K562 (cell line): ENCODE data around the gene BRD7. TPM values are rescaled to one million over a fixed set of nuclear protein-coding genes. Genes with fewer than 3 reads are reported as not detected.

ENCODE experiments used
- CBFA2T2 ChIP-seq: fragments of 450-650 bp; conservative IDR thresholded peaks from 2 replicates; pipeline ENCODE4 v1.6.1; 2017; ENCODE audit warnings: mild to moderate bottlenecking
- CBFB ChIP-seq: sonication (generic); formaldehyde crosslinking; IDR thresholded peaks from 2 replicates; pipeline ENCODE4 v1.4.0; 2020; ENCODE audit warnings: mild to moderate bottlenecking, missing genetic modification reagents
- CBX2 ChIP-seq: fragments of 200-600 bp; sonication (generic); IDR thresholded peaks from one replicate; pipeline ENCODE4 v1.6.1; 2012; ENCODE audit warnings: mild to moderate bottlenecking, low read length, inconsistent platforms; ENCODE audit not compliant: insufficient read depth, poor library complexity, severe bottlenecking
- FOSL1 ChIP-seq: fragments of 200-800 bp; sonication (Bioruptor generic); conservative IDR thresholded peaks from 2 replicates; pipeline ENCODE4 v1.6.1; 2016; ENCODE audit warnings: missing genetic modification characterization, missing compliant biosample characterization
- KLF1 ChIP-seq: fragments of 450-650 bp; IDR thresholded peaks from 2 replicates; pipeline ENCODE4 v1.6.1; 2016; ENCODE audit warnings: missing genetic modification characterization, missing compliant biosample characterization
- MBD1 ChIP-seq: fragments of 250-450 bp; sonication (Bioruptor Pico); IDR thresholded peaks from 2 replicates; pipeline ENCODE4 v1.8.0; 2022; ENCODE audit warnings: inconsistent platforms
- RBM15 ChIP-seq: fragments of 200-400 bp; formaldehyde crosslinking; IDR thresholded peaks from 2 replicates; pipeline ENCODE4 v1.6.1; 2018; ENCODE audit warnings: mild to moderate bottlenecking, low read length, moderate library complexity; ENCODE audit not compliant: insufficient read depth
- SMARCE1 ChIP-seq: fragments of 450-650 bp; IDR thresholded peaks from 2 replicates; pipeline ENCODE4 v1.7.1; 2016; ENCODE audit warnings: mild to moderate bottlenecking
- TCF7 ChIP-seq: sonication (generic); IDR thresholded peaks from 2 replicates; pipeline ENCODE4 v1.6.1; 2016; ENCODE audit warnings: antibody characterized with exemption, borderline replicate concordance
- ZKSCAN8 ChIP-seq: fragments of 200-800 bp; sonication (Bioruptor generic); IDR thresholded peaks from 2 replicates; pipeline ENCODE4 v1.6.1; 2016; ENCODE audit warnings: missing genetic modification characterization, missing compliant biosample characterization
- ZNF165 ChIP-seq: fragments of 250-450 bp; sonication (Bioruptor Pico); IDR thresholded peaks from 2 replicates; pipeline ENCODE4 v1.4.0; 2020; ENCODE audit warnings: borderline replicate concordance
- ZNF41 ChIP-seq: fragments of 250-450 bp; sonication (Bioruptor Pico); conservative IDR thresholded peaks from 2 replicates; pipeline ENCODE4 v1.4.0; 2020; ENCODE audit warnings: mild to moderate bottlenecking
- polyA plus RNA-seq, 8 experiments: library from polyadenylated mRNA; depleted of rRNA in 4 of 8; stranded (reverse) in 5 of 8; unstranded in 3 of 8; fragments of >200 nt; fragmentation: Nextera tagmentation in 2 of 8; fragmentation: Illumina TruSeq in 1 of 8; extraction: Ambion mirVana in 2 of 8; extraction: Trizol in 1 of 8; gene quantifications; 2 replicates each; pipeline versions ENCODE4 v1.2.1 to v1.2.3, GENCODE V29; 2011 to 2014; ENCODE audit warnings: inconsistent platforms in 1 of 8, missing spikeins in 1 of 8
- total RNA-seq, 7 experiments: library from RNA; depleted of rRNA in 6 of 7; stranded (reverse); fragments of >200 nt in 6 of 7; fragmentation: Illumina TruSeq in 2 of 7; extraction: Trizol in 2 of 7; gene quantifications; 2 replicates each; pipeline versions ENCODE4 v1.2.1 to v1.2.3, GENCODE V29; 2011 to 2021; ENCODE audit warnings: low replicate concordance in 1 of 7
- TF ChIP-seq, protein P1 (sequence below): fragments of 450-650 bp; IDR thresholded peaks from 2 replicates; pipeline ENCODE4 v1.6.1; 2017; ENCODE audit warnings: antibody characterized with exemption
- TF ChIP-seq, protein P2 (sequence below), 3 experiments: fragments of 200-800 bp in 1 of 3; fragments of 250-450 bp in 1 of 3; fragments of 450-650 bp in 1 of 3; sonication (Bioruptor Pico) in 1 of 3; sonication (Bioruptor generic) in 1 of 3; formaldehyde crosslinking in 1 of 3; IDR thresholded peaks; 2 replicates each; pipeline versions ENCODE4 v1.6.1 to v1.8.0; 2016 to 2022; ENCODE audit warnings: mild to moderate bottlenecking in 2 of 3, missing genetic modification characterization in 2 of 3, missing compliant biosample characterization in 1 of 3, moderate library complexity in 1 of 3
- TF ChIP-seq, protein P3 (sequence below): fragments of 150-350 bp; IDR thresholded peaks from 2 replicates; pipeline ENCODE4 v1.6.1; 2014; ENCODE audit warnings: low read depth, mild to moderate bottlenecking, low read length, borderline replicate concordance

Gene BRD7
- total and polyA plus RNA-seq, 9 of the 15 experiments (the other 6 are each of a cell fraction or from before 2014, with no cell fraction given): 20.6 to 101 (median 68.7) TPM

DNA sequence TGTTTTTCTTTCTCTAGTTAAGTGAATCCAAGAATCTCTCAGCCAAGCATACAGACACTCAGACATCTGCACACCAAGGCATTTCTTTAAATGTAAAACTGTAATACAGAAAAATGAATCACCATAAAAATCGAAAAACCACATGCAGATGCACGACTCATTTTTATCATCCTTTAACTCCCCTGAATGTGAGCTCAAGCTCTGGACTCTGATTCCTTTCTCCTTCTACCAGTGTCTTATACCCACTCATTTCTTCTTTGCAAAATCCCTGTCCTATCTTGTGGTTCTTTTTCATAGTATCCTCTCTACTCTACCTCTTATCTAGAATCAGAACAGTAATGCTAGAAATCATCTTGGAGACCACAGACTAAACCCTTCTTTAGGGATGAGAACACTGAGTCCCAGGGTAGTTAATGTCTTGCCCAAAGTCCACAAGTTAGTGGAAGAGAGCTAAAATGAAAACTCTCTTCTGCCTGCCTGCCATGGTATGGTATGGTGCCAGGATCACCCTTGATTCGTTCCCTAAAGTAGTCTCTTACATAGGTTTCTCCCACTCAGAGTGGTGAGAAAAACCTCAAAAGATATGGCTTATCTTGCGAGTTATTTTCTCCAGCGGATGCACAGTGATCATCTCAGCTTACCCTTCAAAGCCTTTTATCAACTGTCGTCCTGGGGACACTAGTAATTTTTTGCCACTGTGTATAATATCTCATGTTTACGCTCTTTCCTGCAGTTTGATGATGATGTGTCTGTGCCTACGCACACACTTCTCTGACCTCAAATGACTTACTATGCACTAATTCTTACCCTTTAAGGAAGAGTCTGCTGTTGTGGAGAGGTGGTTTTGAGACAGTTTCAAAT, 30.2 kb downstream of the BRD7 start (continued):
- TF ChIP-seq CBFB (CRISPR knock-in tag) (no peak), FOSL1 (peak; percentile 47; the same call in 1 of the 2 replicates), RBM15 (no peak), CBX2 (no peak), ZKSCAN8 (CRISPR knock-in tag) (no peak), MBD1 (no peak), CBFA2T2 (peak; percentile 7; the same call in 1 of the 2 replicates), ZNF41 (no peak), TCF7 (peak; percentile 52; the same call in 1 of the 2 replicates), SMARCE1 (peak; percentile 65), KLF1 (tag) (no peak), ZNF165 (CRISPR knock-in tag) (no peak)
- TF ChIP-seq, protein P1, sequence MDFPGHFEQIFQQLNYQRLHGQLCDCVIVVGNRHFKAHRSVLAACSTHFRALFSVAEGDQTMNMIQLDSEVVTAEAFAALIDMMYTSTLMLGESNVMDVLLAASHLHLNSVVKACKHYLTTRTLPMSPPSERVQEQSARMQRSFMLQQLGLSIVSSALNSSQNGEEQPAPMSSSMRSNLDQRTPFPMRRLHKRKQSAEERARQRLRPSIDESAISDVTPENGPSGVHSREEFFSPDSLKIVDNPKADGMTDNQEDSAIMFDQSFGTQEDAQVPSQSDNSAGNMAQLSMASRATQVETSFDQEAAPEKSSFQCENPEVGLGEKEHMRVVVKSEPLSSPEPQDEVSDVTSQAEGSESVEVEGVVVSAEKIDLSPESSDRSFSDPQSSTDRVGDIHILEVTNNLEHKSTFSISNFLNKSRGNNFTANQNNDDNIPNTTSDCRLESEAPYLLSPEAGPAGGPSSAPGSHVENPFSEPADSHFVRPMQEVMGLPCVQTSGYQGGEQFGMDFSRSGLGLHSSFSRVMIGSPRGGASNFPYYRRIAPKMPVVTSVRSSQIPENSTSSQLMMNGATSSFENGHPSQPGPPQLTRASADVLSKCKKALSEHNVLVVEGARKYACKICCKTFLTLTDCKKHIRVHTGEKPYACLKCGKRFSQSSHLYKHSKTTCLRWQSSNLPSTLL: no peak
- TF ChIP-seq, protein P2, sequence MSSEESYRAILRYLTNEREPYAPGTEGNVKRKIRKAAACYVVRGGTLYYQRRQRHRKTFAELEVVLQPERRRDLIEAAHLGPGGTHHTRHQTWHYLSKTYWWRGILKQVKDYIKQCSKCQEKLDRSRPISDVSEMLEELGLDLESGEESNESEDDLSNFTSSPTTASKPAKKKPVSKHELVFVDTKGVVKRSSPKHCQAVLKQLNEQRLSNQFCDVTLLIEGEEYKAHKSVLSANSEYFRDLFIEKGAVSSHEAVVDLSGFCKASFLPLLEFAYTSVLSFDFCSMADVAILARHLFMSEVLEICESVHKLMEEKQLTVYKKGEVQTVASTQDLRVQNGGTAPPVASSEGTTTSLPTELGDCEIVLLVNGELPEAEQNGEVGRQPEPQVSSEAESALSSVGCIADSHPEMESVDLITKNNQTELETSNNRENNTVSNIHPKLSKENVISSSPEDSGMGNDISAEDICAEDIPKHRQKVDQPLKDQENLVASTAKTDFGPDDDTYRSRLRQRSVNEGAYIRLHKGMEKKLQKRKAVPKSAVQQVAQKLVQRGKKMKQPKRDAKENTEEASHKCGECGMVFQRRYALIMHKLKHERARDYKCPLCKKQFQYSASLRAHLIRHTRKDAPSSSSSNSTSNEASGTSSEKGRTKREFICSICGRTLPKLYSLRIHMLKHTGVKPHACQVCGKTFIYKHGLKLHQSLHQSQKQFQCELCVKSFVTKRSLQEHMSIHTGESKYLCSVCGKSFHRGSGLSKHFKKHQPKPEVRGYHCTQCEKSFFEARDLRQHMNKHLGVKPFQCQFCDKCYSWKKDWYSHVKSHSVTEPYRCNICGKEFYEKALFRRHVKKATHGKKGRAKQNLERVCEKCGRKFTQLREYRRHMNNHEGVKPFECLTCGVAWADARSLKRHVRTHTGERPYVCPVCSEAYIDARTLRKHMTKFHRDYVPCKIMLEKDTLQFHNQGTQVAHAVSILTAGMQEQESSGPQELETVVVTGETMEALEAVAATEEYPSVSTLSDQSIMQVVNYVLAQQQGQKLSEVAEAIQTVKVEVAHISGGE (CRISPR knock-in tag; IDR thresholded peaks at IDR 0.05): no peak
- TF ChIP-seq, protein P3, sequence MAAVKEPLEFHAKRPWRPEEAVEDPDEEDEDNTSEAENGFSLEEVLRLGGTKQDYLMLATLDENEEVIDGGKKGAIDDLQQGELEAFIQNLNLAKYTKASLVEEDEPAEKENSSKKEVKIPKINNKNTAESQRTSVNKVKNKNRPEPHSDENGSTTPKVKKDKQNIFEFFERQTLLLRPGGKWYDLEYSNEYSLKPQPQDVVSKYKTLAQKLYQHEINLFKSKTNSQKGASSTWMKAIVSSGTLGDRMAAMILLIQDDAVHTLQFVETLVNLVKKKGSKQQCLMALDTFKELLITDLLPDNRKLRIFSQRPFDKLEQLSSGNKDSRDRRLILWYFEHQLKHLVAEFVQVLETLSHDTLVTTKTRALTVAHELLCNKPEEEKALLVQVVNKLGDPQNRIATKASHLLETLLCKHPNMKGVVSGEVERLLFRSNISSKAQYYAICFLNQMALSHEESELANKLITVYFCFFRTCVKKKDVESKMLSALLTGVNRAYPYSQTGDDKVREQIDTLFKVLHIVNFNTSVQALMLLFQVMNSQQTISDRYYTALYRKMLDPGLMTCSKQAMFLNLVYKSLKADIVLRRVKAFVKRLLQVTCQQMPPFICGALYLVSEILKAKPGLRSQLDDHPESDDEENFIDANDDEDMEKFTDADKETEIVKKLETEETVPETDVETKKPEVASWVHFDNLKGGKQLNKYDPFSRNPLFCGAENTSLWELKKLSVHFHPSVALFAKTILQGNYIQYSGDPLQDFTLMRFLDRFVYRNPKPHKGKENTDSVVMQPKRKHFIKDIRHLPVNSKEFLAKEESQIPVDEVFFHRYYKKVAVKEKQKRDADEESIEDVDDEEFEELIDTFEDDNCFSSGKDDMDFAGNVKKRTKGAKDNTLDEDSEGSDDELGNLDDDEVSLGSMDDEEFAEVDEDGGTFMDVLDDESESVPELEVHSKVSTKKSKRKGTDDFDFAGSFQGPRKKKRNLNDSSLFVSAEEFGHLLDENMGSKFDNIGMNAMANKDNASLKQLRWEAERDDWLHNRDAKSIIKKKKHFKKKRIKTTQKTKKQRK: no peak
